Measurements from ENCODE around the gene KIF16B.

GRCh38 chr20:16392346-16392745, 180.9 kb downstream of the KIF16B start:
- TF ChIP-seq, protein P1, sequence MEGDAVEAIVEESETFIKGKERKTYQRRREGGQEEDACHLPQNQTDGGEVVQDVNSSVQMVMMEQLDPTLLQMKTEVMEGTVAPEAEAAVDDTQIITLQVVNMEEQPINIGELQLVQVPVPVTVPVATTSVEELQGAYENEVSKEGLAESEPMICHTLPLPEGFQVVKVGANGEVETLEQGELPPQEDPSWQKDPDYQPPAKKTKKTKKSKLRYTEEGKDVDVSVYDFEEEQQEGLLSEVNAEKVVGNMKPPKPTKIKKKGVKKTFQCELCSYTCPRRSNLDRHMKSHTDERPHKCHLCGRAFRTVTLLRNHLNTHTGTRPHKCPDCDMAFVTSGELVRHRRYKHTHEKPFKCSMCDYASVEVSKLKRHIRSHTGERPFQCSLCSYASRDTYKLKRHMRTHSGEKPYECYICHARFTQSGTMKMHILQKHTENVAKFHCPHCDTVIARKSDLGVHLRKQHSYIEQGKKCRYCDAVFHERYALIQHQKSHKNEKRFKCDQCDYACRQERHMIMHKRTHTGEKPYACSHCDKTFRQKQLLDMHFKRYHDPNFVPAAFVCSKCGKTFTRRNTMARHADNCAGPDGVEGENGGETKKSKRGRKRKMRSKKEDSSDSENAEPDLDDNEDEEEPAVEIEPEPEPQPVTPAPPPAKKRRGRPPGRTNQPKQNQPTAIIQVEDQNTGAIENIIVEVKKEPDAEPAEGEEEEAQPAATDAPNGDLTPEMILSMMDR (IDR thresholded peaks at IDR 0.05), result no peak
- no peak for TF ChIP-seq POLR2A (IDR thresholded peaks at IDR 0.05)

Data from lower leg skin (tissue), 3 donors.